ENCODE results near the gene SLC35B2. TPM values are rescaled to one million over a fixed set of nuclear protein-coding genes. Genes with fewer than 3 reads are reported as not detected.

Gene SLC35B2
- total RNA-seq, 1 experiment from 2014 or later: 143 TPM

- H3K4me1 Mint-ChIP-seq (ENCODE audit: low read depth, unreplicated experiment): peaks cover 41% of the 10 kb centered on the region
- no TSS peak for BruUV-seq (replicated peaks)
- H3K9me3 Mint-ChIP-seq (ENCODE audit: low read depth, unreplicated experiment): no peaks in the 10 kb centered on the region
- peak overlapping the region; percentile 91 for H3K27ac Mint-ChIP-seq (ENCODE audit: unreplicated experiment)
- H3K27me3 Mint-ChIP-seq (ENCODE audit: unreplicated experiment): no peaks in the 10 kb centered on the region
- DNase-seq: peak; percentile 95
- intact Hi-C loops (cut with micrococcal nuclease; ENCODE audit: unreplicated experiment): loop anchor here (1.0 to 5.0 kb wide), 3 partner anchors 17 to 141 kb away; no protein-coding TSS in a partner anchor
- CTCF ChIA-PET: interaction anchor here (0.7 to 1.7 kb wide), 9 partner anchors 8 to 141 kb away, joined by 3 to 16 read pairs (median 5); partner anchors contain the start of genes HSP90AB1, SLC29A1, SLC35B2 and TMEM63B
- H3K36me3 Mint-ChIP-seq (ENCODE audit: insufficient read depth, unreplicated experiment): peaks cover 50% of the 10 kb centered on the region
- H3K4me3 Mint-ChIP-seq (ENCODE audit: low read depth, unreplicated experiment): peak overlapping the region; percentile 83
- peak; percentile 99 for TF ChIP-seq CTCF (IDR thresholded peaks at IDR 0.05; ENCODE audit: unreplicated experiment)
These were observed 19.4 kb downstream of the SLC35B2 start for GRCh38 chr6:44237813-44238433.

- peaks cover 41% of the 10 kb centered on the region for H3K4me1 Mint-ChIP-seq (ENCODE audit: low read depth, unreplicated experiment)
- CTCF ChIA-PET: interaction anchor here (0.6 to 1.7 kb wide), 11 partner anchors 9 to 141 kb away, joined by 3 to 16 read pairs (median 5); partner anchors contain the start of genes HSP90AB1, SLC29A1, SLC35B2 and TMEM63B
- H3K36me3 Mint-ChIP-seq (ENCODE audit: insufficient read depth, unreplicated experiment): peaks cover 50% of the 10 kb centered on the region
- peak overlapping the region; percentile 83 for H3K4me3 Mint-ChIP-seq (ENCODE audit: low read depth, unreplicated experiment)
- TF ChIP-seq CTCF (IDR thresholded peaks at IDR 0.05; ENCODE audit: unreplicated experiment): no peak
- H3K9me3 Mint-ChIP-seq (ENCODE audit: low read depth, unreplicated experiment): no peaks in the 10 kb centered on the region
- H3K27ac Mint-ChIP-seq (ENCODE audit: unreplicated experiment): peak overlapping the region; percentile 91
- intact Hi-C loops (cut with micrococcal nuclease; ENCODE audit: unreplicated experiment): loop anchor here (1.0 to 5.0 kb wide), 2 partner anchors 16 to 140 kb away; no protein-coding TSS in a partner anchor
- no peaks in the 10 kb centered on the region for H3K27me3 Mint-ChIP-seq (ENCODE audit: unreplicated experiment)
- peak; percentile 99 for DNase-seq
- BruUV-seq (replicated peaks): TSS peak; percentile 92
These were observed 20.1 kb downstream of the SLC35B2 start for GRCh38 chr6:44237021-44237812.

GRCh38 chr6:44235891-44236516, 21.3 kb downstream of the SLC35B2 start:
- DNase-seq: no peak
- no peaks in the 10 kb centered on the region for H3K9me3 Mint-ChIP-seq (ENCODE audit: low read depth, unreplicated experiment)
- H3K36me3 Mint-ChIP-seq (ENCODE audit: insufficient read depth, unreplicated experiment): peaks cover 50% of the 10 kb centered on the region
- H3K4me3 Mint-ChIP-seq (ENCODE audit: low read depth, unreplicated experiment): no peak overlapping the region
- BruUV-seq (replicated peaks): no TSS peak
- H3K4me1 Mint-ChIP-seq (ENCODE audit: low read depth, unreplicated experiment): peaks cover 41% of the 10 kb centered on the region
- no peak for TF ChIP-seq CTCF (IDR thresholded peaks at IDR 0.05; ENCODE audit: unreplicated experiment)
- H3K27me3 Mint-ChIP-seq (ENCODE audit: unreplicated experiment): no peaks in the 10 kb centered on the region
- intact Hi-C loops (cut with micrococcal nuclease; ENCODE audit: unreplicated experiment): loop anchor here (5.0 kb wide), 1 partner anchor 139 kb away; no protein-coding TSS in a partner anchor
- no peak overlapping the region for H3K27ac Mint-ChIP-seq (ENCODE audit: unreplicated experiment)
- CTCF ChIA-PET: interaction anchor here (2.0 kb wide), 1 partner anchor 140 kb away, joined by 10 read pairs; no protein-coding TSS in a partner anchor

GRCh38 chr6:44235269-44235668, 22.1 kb downstream of the SLC35B2 start:
- BruUV-seq (replicated peaks): no TSS peak
- Mint-ChIP-seq H3K4me1 (ENCODE audit: low read depth, unreplicated experiment) (peaks cover 41% of the 10 kb centered on the region), H3K27me3 (ENCODE audit: unreplicated experiment) (no peaks in the 10 kb centered on the region), H3K27ac (ENCODE audit: unreplicated experiment) (no peak overlapping the region), H3K9me3 (ENCODE audit: low read depth, unreplicated experiment) (no peaks in the 10 kb centered on the region), H3K36me3 (ENCODE audit: insufficient read depth, unreplicated experiment) (peaks cover 54% of the 10 kb centered on the region), H3K4me3 (ENCODE audit: low read depth, unreplicated experiment) (no peak overlapping the region)
- TF ChIP-seq CTCF (IDR thresholded peaks at IDR 0.05; ENCODE audit: unreplicated experiment): peak; percentile 4
- intact Hi-C loops (cut with micrococcal nuclease; ENCODE audit: unreplicated experiment): loop anchor here (5.0 kb wide), 1 partner anchor 138 kb away; no protein-coding TSS in a partner anchor
- DNase-seq: no peak
- CTCF ChIA-PET: interaction anchor here (0.9 to 2.0 kb wide), 3 partner anchors 11 to 139 kb away, joined by 3 to 12 read pairs (median 10); no protein-coding TSS in a partner anchor
